ENCODE results near the gene LRP1B. TPM values are rescaled to one million over a fixed set of nuclear protein-coding genes. Genes with fewer than 3 reads are reported as not detected.

The LRP1B gene
- total and polyA plus RNA-seq, 2 of the 8 experiments (the other 6 are each of a cell fraction or from before 2014, with no cell fraction given): 0.03 TPM; not detected in 1

GRCh38 chr2:141856215-141856919 lies 274.4 kb downstream of the LRP1B start:
- no peak overlapping the region for H3K27ac ChIP-seq (ENCODE audit: low read depth, low read length)
- no peak overlapping the region for H3K4me3 ChIP-seq (ENCODE audit: extremely low read depth in 1 of 4, insufficient read depth in 2 of 4, low read depth in 3 of 4, low read length in 4 of 4)
- 88% methylated on average over 5 of the region's 5 CpGs; no CpG with 5 or more reads in 1 of the 2 experiments for WGBS, 2 experiments (ENCODE audit: extremely low coverage in 1 of 2, insufficient coverage in 1 of 2, insufficient read length in 1 of 2, insufficient replicate concordance in 2 of 2, low coverage in 1 of 2, low lambda C conversion rate in 2 of 2, missing lambda C conversion rate in 1 of 2)
- FAIRE-seq (no peak), DNase-seq (ENCODE audit: low read depth in 1 of 2, low spot score in 2 of 2) (no peak)
- H3K36me3 ChIP-seq (ENCODE audit: control insufficient read depth in 2 of 4, insufficient read depth in 4 of 4, low read length in 3 of 4): no peaks in the 10 kb centered on the region
- H3K79me2 ChIP-seq (ENCODE audit: control insufficient read depth in 1 of 2, insufficient read depth in 2 of 2, low read length in 2 of 2): no peaks in the 10 kb centered on the region
- CTCF ChIA-PET (ENCODE audit: partially characterized antibody): interaction anchor here (1.3 kb wide), 1 partner anchor 55 kb away, joined by 4 read pairs; no protein-coding TSS in a partner anchor
- no peak overlapping the region for H3K14ac ChIP-seq (ENCODE audit: insufficient read length)
- H2AK5ac ChIP-seq (ENCODE audit: low read depth, low read length): no peak overlapping the region
- H4K8ac ChIP-seq (ENCODE audit: extremely low read depth, insufficient read depth, low read length): no peak overlapping the region
- POLR2A ChIA-PET (ENCODE audit: partially characterized antibody): no interaction called here
- H3K4me1 ChIP-seq (replicated peaks in 1 of 4; ENCODE audit: control insufficient read depth in 3 of 4, insufficient read depth in 4 of 4, low read length in 3 of 4): no peaks in the 10 kb centered on the region
- no peak overlapping the region for H2AFZ ChIP-seq (ENCODE audit: low read length)
- no peak overlapping the region for H3K4me2 ChIP-seq (ENCODE audit: insufficient read depth in 1 of 2, low read depth in 2 of 2, low read length in 2 of 2)
- TF ChIP-seq RFX5 (IDR thresholded peaks at IDR 0.05; ENCODE audit: borderline replicate concordance, low read depth, low read length) (no peak), POLR2A (IDR thresholded peaks at IDR 0.05; ENCODE audit: control extremely low read depth in 1 of 2, low read depth in 2 of 2, low read length in 2 of 2) (no peak), TBP (IDR thresholded peaks at IDR 0.05; ENCODE audit: low read depth, low read length) (no peak), EGR1 (IDR thresholded peaks at IDR 0.05; ENCODE audit: borderline replicate concordance, low read depth, low read length) (no peak), PHF8 (conservative IDR thresholded peaks at IDR 0.05; ENCODE audit: low read depth, low read length) (no peak), RAD21 (IDR thresholded peaks at IDR 0.05 in 1 of 2, conservative IDR thresholded peaks at IDR 0.05 in 1 of 2; ENCODE audit: low read depth in 2 of 2, low read length in 2 of 2) (no peak), BRCA1 (IDR thresholded peaks at IDR 0.05; ENCODE audit: low read depth, low read length) (no peak)
- TF ChIP-seq, protein P1, sequence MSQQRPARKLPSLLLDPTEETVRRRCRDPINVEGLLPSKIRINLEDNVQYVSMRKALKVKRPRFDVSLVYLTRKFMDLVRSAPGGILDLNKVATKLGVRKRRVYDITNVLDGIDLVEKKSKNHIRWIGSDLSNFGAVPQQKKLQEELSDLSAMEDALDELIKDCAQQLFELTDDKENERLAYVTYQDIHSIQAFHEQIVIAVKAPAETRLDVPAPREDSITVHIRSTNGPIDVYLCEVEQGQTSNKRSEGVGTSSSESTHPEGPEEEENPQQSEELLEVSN (IDR thresholded peaks at IDR 0.05): no peak
- TF ChIP-seq, protein P2, sequence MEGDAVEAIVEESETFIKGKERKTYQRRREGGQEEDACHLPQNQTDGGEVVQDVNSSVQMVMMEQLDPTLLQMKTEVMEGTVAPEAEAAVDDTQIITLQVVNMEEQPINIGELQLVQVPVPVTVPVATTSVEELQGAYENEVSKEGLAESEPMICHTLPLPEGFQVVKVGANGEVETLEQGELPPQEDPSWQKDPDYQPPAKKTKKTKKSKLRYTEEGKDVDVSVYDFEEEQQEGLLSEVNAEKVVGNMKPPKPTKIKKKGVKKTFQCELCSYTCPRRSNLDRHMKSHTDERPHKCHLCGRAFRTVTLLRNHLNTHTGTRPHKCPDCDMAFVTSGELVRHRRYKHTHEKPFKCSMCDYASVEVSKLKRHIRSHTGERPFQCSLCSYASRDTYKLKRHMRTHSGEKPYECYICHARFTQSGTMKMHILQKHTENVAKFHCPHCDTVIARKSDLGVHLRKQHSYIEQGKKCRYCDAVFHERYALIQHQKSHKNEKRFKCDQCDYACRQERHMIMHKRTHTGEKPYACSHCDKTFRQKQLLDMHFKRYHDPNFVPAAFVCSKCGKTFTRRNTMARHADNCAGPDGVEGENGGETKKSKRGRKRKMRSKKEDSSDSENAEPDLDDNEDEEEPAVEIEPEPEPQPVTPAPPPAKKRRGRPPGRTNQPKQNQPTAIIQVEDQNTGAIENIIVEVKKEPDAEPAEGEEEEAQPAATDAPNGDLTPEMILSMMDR (IDR thresholded peaks at IDR 0.05; ENCODE audit: control extremely low read depth in 1 of 3, insufficient read depth in 1 of 3, low read depth in 1 of 3, low read length in 3 of 3): no peak
- no peaks in the 10 kb centered on the region for H3K27me3 ChIP-seq (replicated peaks in 1 of 4; ENCODE audit: control insufficient read depth in 3 of 4, extremely low read depth in 1 of 4, insufficient read depth in 3 of 4, low read length in 3 of 4)
- no peaks in the 10 kb centered on the region for H4K20me1 ChIP-seq (replicated peaks in 1 of 2; ENCODE audit: control insufficient read depth in 1 of 2, insufficient read depth in 2 of 2, low read length in 2 of 2)
- H3K56ac ChIP-seq (replicated peaks; ENCODE audit: insufficient read length, low read depth, low read length): no peak overlapping the region
- no peak overlapping the region for H3K9ac ChIP-seq (replicated peaks in 1 of 4; ENCODE audit: extremely low read depth in 1 of 4, low read depth in 3 of 4, low read length in 3 of 4)
- no peaks in the 10 kb centered on the region for H3K23me2 ChIP-seq (ENCODE audit: low read depth, low read length)
- H2BK5ac ChIP-seq (ENCODE audit: low read depth, low read length): no peak overlapping the region
- H3K4ac ChIP-seq (replicated peaks; ENCODE audit: insufficient read length, low read depth, low read length): no peak overlapping the region
- H2BK20ac ChIP-seq (ENCODE audit: low read length): no peak overlapping the region
- no peaks in the 10 kb centered on the region for H3K9me3 ChIP-seq (ENCODE audit: insufficient read depth in 2 of 2, low read depth in 1 of 2, low read length in 1 of 2)
- no peak overlapping the region for H3K23ac ChIP-seq (ENCODE audit: insufficient read length)
- H4K5ac ChIP-seq (ENCODE audit: insufficient read length, low read depth, low read length): no peak overlapping the region
- no peak overlapping the region for H2BK120ac ChIP-seq (replicated peaks; ENCODE audit: low read depth, low read length)
- no peak overlapping the region for H2BK12ac ChIP-seq (ENCODE audit: low read depth, low read length)
- H3K18ac ChIP-seq (ENCODE audit: extremely low read depth, low read length): no peak overlapping the region
- H4K91ac ChIP-seq (replicated peaks; ENCODE audit: insufficient read length, low read length): no peak overlapping the region
- H2BK15ac ChIP-seq (ENCODE audit: low read length): no peak overlapping the region
- no peaks in the 10 kb centered on the region for H3K79me1 ChIP-seq (ENCODE audit: low read depth, low read length)

Measured in H1 (cell line).